DLD1 (cell line): ENCODE data around the gene QRICH2.
"Not testable (repeated sequence)": the region's sequence is repeated elsewhere in the genome, so short reads cannot be mapped to it uniquely, and the experiment has no call there.

Experiments
- in situ Hi-C: cut with HindIII; loops from 2 replicates; pipeline ENCODE4 v1.10.0; 2017; ENCODE audit warnings: low sequenced_read_pairs

QRICH2 gene

DNA sequence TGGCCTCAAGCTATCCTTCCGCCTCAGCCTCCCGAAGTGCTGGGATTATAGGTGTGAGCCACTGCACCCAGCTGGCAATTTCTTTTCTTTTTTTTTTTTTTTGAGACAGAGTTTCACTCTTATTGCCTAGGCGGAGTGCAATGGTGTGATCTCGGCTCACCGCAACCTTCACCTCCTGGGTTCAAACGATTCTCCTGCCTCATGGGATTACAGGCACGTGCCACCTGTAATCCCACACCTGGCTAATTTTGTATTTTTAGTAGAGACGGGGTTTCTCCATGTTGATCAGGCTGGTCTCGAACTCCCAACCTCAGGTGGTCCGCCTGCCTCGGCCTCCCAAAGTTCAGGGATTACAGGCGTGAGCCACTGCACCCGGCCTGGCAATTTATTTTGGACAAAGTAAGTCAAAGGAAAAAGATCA is 40.5 kb downstream of the QRICH2 start:
- in situ Hi-C loops = not testable (repeated sequence)

DNA sequence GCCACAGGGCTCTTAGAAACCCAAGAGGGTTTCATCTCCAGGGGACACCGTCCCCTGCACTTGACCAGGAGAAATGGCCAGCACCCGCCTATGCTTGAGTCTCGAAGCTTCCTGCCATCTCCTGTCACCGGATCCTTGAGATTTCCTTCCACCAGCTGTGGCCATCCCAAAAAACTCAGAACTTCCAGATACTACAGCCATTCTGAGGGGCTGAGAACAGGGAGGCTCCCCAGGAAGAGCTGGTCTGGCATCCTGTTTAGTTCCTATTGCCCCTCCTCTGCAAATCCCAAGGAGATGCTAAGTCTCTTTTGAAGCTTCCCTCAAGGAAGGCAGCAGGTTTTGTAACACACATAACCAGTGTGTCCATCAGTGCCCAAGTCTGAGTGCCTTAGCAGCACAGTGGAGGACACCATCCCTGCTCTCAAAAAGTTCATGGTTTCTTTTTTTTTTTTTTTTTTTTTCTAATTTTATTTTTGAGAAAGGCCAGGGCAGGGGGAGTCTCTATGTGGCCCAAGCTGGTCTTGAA is 41.0 kb downstream of the QRICH2 start:
- in situ Hi-C loops = no loop called here

DNA sequence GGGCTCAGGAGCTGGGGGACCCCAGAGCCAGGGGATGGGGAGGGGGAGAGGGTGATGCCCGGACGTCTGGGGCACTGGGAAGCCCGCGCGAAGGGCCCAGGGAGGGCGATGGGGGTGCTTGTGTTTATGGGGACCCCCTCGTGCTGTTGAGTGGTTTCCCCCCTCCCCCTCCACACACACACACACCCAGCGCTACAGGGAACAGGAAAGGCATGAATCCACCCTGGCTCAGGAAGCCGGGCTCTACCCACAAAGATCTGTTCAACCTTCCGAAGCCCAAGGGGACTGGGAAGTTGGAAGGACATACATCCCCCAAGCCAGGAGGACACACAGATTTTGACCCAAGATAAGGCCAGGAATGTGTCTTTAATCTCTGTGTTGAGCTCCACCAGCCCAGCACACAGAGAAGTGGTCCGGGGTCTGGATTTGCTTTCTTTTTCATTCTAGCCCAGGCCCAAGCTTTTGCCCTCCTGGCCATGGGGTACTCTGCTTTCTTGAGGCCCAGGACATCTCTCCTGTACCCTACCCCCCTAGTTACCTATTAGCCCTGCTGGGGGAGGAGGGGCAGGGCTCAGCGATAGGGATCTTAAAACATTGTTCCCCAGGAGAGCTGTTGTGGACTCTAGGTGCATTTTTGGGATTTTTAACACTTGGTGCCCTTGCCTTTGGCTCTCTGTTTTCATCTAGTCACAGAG is 41.7 kb downstream of the QRICH2 start:
- in situ Hi-C loops = no loop called here

DNA sequence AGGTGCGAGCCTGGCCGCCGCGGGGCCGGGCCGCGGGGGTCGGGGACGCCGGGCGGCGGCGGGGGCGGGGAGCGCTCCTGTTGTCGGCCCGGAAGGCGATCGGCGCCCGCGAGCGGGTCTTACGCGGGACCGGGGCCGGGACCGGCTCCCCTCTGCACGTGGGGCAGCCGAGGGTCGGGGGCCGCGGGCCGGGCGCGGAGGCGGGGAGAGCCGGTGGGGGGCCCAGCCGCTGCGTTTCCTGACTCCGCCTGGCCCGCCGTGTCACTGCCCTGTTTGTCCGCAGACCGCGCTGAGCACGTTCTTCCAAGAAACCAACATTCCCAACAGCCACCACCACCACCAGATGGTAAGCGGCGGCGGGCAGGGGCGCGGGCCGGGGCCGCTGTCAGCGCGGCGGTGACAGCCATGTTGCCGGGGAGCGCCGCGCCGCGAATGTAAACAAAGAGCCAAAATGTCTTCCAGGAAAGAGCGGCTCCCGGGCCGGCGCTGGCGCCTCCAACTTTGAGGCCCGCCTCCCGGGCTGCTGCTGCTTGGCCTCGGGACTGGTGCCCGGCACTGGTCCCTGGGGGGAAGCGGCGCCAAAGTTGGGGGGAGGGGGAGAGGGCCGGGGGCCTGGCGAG is 42.3 kb downstream of the QRICH2 start:
- in situ Hi-C loops = no loop called here

DNA sequence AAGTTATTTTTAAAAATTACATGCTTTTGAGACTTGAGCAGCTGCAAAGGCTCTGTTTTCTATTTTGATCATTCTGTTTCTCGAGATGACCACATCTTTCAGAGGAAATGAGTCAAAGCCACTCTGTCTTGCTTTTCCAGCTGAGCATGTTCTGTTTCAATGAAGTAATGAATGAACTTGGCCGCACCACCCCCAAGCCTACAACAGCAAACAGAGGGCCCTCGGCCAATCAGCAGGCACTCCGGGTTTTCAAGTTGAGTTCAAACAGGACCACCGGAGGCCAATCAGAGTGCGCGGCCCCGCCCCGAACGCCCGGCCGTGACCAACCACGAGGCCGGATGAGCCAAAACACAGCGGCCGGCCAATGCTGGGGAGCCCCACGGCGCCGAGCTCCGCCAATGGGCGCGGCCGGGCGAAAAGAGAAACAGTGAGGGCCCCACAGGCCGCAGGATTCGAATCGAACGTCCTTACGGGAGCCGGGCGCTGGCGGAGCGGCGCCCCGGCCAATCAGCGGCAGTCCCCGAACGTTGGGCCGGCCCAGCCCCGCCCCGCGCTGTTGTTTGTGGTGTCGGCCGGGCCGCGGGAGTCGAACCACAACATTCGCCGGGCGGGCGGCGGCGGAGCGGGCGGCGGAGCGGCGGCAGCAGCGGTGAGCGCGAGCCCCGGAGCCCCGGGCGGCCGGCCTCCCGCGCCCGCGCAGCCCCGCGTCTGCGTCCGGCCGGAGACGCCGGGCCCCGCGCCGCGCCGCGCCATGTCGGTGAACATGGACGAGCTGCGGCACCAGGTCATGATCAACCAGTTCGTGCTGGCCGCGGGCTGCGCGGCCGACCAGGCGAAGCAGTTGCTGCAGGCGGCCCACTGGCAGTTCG is 43.1 kb downstream of the QRICH2 start, which contains the start of gene UBALD2:
Gene UBALD2, plus strand, starts transcription at position 594 of the 869 bp plus-strand sequence. Its CDS starts 158 bp downstream, at position 752.
- in situ Hi-C loops = no loop called here

DNA sequence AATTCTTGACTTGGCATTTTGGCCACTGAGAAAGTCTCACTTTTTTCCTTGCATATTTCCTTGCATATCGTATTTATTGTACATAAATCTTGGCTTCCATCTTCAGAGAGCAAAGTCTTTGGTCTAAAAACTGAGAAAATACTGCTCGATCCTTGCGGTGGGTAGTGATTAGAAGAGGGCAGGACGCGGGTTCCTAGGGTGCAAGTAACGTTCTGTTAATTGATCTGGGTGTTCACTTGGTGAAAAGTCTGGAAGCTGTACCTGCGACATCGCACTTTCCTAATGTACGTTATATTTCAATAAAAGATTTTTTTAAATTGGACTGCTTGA is 43.7 kb downstream of the QRICH2 start:
- in situ Hi-C loops = no loop called here

DNA sequence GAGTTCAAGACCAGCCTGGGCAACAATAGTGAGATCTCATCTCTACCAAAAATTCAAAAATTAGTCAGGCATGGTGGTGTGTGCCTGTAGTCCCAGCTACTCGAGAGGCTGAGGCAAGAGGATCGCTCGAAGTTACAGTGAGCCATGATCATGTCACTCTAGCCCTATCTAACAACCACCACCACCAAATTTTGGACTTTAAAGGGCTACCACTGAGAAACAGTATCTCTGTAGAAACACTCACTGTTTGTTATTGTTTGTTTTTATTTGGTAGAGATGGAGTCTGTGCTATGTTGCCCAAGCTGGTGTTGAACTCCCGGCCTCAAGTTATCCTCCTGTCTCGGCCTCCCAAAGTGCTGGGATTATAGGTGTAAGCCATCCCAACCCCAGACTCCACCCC is 44.2 kb downstream of the QRICH2 start:
- in situ Hi-C loops = no loop called here

DNA sequence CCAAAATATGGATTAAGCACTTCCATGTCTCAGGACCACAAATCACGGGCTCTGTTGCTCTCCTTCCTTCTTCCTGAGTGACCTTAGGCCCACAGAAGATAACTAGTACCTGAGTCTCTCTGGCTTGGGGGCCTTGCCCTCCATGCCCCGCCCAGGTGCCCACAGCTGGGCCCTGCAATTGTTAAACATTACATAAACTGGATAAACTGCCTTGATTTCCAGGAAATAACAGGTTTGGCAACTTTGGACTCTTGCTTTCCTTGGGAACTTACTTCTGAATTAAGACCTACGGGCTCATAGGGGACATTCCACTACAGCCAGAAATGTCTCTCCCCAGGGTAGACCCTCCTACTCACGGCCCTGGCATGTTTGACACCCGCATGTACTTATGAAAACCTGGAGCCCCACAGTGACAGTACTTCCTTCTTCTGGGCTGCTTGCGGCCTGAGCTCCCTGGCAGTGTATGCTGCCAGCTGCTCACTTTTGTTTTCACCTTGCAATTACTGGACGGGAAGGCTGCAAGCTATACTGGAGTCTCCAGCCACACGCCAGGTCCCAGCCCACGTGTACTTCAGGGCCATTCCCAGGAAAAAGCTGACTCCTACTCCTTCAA is 45.2 kb downstream of the QRICH2 start:
- in situ Hi-C loops = no loop called here

DNA sequence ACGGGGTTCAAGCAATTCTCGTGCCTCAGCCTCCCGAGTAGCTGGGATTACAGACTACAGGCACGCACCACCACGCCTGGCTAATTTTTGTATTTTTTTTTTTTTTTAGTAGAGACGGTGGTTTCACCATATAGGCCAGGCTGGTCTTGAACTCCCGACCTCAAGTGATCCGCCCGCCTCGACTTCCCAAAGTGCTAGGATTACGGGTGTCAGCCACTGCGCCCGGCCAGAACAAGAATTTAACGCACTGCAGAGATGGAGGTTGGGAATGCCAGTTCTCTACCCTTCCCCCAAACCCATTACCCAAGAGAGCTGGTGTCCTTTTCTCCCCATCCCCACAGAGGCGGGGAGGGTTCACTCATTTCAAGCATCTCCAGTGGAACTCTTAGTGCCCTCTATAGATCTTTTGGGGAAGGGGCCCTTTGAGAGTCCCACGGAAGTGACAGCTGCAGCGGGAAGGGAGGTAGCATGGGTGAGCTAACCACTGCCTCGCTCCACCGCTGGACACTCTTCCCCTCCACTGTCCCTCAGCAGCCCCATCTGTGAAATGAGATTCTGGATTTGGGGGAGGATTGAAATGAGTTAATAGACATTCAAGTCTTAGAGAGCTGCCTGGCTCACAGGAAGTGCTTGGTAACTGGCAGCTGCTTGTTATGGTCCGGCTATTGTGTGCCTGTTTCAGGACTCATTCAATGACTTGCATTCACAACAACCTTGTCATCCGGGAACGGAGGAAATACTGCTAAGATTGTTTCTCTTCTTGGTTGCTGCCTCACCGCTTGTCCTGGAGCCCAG is 46.5 kb downstream of the QRICH2 start:
- in situ Hi-C loops = no loop called here

DNA sequence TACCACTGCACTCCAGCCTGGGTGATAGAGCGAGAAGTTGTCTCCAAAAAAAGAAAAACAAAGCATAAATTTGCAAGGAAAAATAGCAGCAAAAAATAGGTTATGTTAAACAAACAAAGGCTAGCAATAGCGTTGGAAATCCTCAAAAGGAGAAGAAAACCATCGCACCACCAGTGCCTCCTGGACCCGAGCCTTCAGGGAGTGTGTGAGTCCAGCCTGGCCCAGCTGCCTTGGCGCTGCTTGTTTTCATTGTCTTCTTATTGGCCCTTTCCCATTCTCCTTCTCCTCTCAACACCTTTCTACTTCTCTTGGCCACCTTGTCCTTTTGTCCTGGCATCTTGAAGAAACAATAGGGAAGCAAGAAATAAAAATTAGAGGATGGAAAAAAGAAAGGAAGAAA is 47.4 kb downstream of the QRICH2 start:
- in situ Hi-C loops = no loop called here

DNA sequence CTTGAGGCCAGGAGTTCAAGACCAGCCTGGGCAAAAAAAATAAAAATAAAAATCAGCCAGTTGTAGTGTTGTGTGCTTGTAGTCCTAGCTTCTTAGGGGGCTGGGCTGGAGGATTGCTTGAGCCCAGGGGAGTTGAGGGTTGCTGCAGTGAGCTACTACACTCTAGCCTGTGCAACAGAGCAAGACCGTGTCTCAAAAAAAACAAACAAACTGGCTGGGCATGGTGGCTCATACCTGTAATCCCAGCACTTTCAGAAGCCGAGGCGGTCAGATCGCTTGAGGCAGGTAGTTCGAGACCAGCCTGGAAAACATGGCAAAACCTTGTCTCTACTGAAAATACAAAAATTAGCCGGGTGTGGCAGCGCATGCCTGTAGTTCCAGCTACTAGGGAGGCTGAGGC is 47.9 kb downstream of the QRICH2 start:
- in situ Hi-C loops = no loop called here

DNA sequence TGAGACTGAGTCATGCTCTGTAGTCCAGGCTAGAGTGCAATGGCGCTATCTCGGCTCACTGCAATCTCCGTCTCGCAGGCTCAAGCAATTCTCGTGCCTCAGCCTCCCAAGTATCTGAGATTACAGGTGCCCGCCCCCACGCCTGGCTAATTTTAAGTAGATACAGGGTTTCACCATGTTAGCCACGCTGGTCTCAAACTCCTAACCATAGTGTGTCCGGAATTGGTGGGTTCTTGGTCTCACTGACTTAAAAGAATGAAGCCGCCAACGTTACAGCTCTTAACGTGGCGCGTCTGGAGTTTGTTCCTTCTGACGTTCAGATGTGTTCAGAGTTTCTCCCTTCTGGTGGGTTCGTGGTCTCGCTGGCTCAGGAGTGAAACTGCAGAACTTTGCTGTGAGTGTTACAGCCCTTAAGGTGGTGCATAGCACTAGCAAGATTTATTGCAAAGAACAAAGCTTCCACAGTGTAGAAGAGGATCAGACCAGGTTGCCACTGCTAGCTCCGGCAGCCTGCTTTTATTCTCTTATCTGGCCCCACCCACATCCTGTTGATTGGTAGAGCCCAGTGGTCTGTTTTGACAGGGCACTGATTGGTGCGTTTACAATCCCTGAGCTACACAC is 51.5 kb downstream of the QRICH2 start:
- in situ Hi-C loops = not testable (repeated sequence)

DNA sequence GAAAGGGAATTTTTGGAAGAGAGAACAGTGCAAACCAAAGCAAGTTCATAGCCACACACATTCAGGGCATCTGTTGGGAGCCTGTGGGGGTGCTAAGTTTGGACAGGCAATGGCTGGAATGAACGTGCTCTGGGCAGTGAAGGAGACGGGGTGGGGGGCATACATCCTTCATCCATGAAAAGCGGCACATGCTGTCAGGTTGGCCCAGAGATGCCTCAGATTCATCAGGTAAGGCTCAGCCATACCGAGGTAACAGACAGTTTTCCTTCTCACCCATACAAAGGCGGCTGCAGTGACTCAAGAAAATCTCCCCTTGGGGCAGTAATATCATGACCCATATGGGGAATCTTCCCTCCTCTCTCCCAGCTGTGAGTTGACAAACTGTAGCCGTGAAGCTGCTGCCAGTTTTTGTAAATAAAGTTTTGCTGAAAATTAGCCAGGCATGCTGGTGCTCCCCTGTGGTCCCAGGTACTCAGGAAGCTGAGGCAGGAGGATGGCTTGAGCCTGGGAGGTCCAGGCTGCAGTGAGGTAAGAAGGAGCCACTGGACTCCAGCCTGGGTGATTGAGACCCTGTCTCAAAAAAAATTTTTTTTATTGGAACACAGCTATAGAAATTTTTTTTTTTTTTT is 52.2 kb downstream of the QRICH2 start:
- in situ Hi-C loops = no loop called here

DNA sequence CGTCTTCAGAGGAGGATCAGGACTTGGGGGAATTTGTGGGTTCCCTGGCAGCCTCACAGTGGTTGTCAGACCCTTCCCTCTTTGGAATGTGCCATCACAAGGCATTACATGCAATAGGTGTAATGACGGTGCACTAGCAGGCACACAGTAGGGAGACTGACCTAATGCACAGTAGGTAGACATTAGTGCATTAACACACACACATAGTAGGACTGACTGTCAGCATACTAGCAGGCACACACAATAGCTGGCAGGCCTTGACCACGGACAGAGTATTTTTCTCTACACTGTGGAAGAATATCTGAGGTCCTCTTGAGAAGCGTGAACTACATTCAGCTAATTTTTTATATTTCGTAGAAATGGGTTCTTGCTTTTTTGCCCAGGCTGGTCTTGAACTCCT is 53.8 kb downstream of the QRICH2 start:
- in situ Hi-C loops = no loop called here

DNA sequence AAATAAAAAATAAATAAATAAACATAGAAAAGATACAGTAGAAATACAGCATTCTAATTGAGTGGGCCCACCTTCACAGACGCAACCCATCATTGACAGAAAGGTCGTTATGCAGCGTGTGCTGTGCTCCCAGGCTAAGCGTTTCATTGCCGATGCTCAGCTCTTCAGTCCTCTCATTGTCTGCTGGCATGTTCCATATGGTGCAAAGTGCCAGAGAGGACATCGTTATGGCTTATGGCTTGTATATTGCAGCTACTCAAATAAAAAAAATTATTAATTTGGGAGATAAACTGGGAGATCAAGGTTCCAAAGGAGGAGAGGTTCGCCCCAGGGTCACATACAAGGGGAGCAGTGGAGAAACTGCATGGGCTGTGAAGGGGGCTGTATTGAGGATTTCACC is 54.2 kb downstream of the QRICH2 start:
- in situ Hi-C loops = no loop called here

DNA sequence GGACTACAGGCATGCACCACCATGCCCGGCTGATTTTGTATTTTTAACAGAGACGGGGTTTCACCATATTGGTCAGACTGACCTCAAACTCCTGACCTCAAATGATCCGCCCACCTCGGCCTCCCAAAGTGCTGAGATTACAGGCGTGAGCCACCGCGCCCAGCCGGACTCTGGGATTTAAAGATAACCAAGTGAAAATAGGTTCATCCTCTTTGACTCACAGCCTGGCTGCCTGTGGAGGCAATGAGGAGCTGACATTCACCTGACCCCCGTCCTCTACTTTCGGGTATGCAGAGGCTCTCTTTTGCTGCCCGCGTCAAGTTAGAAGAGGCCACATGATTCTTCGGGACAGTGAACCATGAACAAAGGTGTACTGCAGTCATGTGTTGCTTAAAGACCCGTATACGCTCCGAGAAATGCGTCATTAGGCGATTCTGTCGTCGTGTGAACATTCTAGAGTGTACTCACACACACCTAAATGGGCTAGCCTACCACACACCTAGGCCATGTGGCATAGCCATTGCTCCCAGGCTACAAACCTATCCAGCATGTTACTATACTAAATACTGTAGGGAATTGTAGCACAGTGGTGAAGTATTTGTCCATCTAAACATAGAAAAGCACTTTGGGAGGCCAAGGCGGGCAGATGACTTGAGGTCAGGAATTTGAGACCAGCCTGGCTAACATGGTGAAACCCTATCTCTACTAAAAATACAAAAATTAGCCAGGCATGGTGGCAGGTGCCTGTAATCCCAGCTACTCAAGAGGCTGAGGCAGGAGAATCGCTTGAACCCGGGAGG is 54.9 kb downstream of the QRICH2 start:
- in situ Hi-C loops = not testable (repeated sequence)

DNA sequence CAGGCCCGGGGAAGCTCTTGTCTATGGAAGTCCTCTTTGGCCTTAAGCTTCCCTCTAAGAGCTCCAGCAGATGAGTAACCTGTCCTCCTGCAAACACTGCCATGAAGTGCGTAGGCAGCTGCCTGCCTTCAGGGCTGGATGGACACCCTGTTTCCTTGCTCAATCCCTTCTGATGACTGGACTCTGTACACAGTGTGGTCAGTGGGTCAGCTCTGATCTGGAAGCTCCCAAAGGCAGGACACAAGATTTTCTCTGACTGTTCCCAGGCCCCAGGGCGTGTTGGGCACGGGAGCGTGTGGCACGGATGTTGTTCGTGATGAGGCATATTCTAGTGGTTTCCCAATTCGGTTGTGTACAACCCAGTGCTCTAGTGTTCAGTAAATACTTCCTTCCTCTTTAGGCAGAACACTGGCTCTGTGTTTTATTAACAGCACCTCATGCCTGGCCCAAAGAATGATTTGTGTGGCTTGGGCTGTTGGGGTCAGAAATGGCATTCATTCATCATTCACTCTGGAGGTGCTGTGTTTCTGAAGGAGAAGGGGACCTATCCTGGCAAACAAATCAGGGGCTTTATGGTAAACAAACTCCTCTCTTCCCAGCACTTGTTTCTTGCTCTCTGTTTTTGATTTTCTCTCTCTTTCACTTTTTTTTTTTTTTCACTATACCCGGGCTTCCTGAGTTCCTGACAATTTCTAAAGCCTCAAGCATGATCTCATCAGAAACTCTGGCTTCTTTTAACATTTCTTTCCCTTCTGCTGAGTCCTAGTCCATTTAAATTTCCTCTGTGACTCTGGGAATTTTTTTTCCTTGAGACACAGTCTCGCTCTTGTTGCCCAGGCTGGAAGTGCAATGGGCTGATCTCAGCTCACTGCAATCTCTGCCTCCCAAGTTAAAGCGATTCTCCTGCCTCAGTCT is 55.8 kb downstream of the QRICH2 start:
- in situ Hi-C loops = no loop called here
